G401.6 (cell line): ENCODE results near the gene TCF7.

ENCODE experiments used
- FAIRE-seq: peaks from 2 replicates; lab custom pipeline; 2012; peaks lifted over from hg19 to GRCh38; lab: Jason Lieb, UNC

Gene TCF7

DNA sequence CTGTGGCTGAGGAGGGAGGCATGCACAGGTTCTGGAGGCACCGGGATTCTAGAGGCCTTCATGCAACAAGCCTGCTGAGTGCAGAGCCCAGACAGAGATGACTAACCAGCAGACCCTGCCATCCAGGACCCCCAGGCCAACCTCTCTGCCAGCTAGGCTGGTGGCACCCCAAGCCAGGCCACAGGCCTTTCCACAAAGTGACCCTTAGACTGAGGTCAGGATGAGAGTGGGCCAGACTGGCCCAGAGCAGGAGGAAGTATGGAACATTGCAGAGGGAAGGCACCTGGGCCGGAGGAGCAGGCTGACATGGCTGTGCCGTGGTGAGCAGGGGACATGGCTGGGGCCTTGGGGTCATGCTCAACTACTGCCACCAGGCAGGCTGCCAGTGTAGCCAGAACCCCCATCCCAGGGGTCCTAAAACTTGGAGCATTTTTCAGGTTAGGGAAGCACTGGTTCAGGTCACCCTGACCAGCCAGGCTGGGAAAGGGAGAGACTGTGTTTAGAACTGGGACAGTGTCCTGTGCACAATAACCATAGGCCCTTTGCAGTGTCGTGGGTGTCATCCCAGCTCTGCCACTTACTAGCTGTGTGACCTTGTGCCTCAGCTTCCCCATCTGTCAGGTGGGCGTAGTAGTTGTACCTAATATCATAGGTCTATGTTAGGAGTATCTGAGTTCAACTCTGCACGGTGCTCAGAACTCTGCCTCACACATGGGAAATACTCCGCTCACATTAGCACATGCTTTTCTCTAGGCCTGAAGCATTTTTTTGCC lies 17.3 kb downstream of the TCF7 start:
- FAIRE-seq: no peak

DNA sequence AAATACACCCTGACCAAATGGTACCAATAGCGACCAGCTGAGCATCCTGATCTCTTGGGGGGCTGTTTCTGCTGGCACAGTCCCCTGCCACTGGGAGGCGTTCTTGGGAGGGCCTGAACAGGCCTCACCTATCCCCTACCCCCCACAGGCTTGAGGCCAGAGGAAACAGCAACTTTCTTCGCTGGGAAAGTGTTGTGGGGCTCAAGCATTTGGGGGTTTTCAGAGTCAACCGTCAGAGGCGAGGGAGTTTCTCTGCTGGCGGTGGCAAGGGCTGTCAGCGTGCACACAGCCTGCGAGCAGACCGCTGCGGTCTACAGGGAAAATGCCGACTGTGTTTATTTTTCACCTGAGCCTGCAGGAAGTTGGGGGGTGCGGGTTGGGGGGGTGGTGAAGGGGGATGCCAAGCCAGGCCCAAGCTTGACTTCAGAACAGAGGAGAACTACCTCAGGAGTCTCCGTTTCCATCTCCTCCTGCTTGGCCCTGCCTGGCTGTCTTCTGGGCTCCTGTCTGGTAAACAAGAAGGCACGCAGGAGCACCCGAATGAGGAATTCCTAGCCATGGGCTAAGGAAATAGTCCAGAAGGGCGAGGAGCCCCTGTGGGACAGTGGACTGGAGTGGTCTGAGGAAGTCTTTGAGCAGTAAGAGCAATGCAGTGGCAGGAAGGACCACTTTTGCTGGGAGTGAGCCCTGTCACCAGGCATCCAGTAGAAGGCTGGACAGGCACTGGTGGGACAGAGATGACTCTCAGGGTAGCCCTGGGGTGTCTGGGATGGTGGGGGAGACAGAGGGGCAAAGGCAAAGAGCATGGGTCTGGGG lies 18.1 kb downstream of the TCF7 start:
- FAIRE-seq: no peak

DNA sequence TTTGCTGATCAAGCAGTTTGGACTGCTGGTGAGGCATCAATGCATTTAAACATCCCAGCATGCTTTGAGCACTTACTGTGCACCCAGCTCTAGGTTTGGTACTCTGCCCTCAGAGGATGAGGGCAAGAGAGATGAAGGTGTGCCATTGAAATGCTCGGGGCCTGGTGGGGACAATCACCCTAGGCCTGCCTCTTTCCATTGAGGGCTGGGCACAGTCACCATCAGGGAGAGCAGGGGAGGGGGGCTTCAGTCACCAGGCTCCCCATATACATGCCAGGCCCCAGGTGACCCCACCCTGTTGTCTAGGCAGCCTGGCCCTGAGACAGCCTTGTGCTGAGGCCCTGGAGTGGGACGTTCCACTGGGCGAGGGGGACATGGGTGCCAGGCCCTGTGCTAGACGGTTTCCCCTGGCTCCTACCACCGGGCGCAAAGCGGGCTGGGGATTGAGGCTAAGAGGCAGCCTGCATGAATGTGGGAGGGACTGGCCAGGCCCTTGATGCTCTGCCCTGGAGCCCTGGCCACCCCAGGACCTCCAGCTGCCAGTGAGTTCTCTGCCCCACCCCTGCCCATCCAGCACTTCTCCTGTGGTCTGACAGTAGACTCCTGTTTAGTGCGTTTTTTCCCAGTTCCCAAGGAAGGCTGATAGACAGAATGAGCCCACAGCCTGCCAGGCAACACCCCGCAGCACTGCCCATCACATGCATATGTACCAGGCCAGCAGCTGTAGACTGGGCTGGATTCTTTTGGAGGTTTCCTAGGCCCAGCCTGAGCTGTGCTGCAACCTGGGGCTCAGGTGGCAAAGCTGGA lies 18.9 kb downstream of the TCF7 start:
- FAIRE-seq: no peak

DNA sequence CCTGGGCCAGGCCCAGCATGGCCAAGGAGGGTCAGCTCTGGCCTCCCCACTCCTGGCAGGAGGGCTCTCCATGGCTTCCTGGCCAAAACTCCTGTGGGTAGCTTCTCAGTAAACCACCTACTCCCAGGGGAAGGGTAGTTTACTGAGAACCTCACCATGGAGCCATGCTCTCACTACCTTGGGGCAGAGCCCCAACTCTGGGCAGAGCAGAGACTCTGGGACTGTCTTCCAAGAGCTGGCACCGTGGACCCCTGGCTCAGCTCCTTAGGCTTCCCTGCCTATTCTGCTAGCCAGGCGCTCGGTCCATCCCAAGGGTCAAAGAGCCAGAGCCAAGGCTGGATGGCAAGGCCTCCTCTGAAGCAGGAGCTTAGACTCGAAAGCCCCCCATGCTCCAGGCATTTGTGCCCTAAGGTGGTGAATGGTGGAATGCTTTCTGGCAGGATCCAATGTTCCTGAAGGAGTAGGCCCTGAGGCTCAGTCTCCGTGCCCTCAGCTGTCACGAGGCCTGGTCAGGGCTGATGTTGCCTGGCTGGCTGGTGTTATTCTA lies 19.6 kb downstream of the TCF7 start:
- no peak for FAIRE-seq

DNA sequence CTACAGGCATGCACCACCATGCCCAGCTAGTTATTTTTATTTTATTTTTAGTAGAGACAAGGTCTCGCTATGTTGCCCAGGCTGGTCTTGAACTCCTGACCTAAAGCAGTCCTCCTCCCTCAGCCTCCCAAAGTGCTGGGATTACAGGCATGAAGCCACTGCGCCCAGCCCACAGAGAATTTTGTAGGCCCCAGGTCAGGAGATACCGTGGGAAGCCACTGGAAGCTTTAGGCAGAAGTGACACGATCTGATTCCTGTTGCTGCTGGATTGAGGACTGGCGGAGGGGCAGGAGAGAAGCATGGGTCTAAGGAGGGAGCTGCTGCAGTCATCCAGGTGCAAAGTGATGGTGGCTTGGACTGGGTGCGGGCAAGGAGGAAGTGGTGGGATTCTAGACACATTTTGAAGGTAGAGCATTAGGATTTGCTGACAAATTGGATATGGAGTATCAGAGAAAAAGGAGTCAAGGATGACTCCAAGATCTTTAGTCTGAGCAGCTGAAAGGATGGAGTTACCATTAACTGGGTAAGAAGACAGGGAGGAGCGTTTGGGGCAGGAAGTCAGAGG lies 20.7 kb downstream of the TCF7 start:
- no peak for FAIRE-seq

DNA sequence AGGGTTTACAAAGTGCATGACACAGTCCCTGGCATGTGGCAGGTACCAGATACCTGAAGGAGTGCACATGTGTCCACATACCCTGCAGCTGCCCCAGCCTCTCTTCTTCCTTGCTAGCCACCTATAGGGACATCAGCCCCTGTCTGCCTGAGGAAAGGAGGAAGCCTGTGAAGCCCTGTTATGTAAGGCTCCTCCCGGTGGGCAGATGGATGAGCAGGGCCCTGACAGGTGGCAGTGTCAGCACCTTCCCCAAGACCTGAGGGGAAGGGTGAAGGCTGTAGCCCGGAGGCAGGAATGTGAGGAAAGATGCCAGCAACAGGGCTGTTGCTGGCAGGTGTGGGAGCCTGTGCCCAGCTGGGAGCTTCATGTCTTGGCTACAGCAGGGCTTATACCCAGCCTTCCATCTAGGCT lies 21.7 kb downstream of the TCF7 start:
- no peak for FAIRE-seq

DNA sequence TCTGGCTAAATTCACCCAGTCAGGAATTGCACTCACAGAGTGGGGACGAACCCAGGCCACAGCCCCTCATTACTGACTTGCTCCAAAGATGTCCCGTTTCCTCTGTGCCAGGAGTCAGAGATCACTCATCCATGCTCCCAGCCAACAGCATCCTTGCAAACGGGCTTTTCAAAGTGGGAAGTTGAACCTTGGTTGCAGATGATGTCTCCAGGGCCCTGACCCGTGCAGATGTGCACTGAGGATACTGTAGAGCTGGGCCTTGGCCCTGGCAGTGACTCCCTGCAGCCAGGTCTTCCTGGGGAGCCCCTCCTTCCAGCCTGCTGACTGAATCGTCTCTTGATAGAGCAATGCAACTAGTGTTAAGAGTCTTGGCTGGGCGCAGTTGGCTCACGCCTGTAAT lies 22.3 kb downstream of the TCF7 start:
- no peak for FAIRE-seq

DNA sequence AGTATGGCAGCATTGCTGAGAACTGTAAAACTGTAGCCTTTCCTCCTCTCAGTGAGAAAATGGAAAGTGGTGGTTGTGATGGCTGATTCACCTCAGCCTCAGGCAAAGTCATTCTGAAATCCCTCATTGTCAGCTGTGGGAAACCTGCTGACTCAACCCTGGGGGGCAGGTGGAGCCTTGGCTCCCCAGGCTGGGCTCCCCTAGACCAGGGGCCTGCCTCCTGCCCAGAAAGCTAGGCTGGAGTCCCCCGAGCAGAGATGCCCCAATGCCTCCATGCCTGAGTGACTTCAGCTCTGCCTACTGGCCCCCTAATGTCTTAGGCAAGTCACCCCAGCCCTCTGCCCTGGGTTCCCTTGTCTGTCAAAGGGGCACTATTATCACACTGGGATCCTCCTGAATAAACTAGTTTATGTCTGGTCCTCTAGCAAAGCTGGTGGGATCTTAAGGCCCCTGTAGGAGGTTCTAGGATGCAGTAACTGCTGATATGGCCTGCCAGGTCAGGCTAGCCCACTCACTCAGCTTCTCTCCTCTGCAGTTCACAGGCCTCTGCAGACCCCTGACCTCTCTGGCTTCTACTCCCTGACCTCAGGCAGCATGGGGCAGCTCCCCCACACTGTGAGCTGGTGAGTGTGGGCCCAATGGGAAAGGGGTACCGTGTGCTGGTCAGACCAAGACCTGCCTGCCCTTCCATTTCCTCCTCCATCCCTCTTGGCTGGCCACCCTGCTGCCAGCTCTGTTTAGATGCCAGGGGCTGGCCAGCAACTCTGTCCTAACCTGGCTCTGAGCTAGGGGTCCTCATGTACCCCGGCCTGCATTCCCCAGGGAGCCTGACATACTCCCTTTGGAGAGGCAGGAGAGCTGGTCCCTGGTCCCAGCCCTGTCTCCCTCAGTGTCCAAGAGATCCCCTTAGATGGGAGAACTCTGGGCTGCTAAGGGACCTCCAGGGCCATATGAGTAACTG lies 24.2 kb downstream of the TCF7 start:
- no peak for FAIRE-seq

DNA sequence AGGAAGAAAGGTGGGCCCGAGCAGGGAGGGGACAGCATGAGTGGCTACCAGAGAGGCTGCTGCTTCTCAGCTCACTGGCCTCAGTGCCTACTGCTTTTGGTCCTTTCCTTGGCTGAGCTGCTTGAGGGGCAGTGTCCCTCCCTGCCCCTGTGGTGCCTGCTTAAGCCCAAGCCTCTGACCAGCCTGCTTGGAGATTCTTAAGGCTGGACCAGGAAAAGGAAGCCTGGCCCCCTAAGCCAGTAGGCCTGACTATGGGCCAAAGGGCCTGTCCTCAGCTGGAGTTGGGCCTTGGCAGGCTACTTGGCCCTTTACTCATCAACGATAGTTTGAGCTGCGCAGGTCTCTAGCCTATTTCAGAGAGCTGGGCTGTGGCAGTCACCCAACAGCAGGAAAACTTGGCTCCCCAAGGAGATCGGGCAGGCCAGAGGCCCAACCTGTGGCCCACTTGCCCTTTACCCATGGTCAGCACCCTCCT lies 24.9 kb downstream of the TCF7 start:
- no peak for FAIRE-seq

DNA sequence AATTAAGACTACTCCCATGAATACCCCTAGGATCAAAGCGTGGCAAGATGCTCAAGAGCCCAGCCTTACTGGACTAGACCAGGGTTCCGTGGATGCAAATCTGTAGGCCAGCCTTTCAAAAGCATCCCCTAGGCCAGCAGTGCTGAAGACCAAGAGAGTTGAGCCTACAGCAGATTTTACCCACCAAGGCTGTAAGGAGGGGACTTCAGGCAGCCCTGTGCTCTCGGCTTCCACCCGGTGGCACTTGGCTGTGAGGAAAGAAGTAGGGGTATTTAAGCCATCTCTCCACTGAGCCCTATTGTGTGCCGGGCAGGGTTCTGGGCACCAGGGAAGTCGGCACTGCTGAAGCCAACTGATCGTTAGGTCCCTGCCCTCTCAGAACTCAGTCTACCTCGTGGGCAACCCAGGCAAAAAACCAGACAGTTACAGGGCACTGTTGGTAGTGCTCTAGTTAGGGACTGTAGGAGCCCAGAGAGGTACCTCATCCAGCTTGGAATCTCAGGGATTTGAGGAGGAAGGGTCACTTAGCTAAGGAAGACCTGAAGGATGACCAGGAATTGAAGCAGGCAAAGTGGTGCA lies 25.5 kb downstream of the TCF7 start:
- FAIRE-seq: no peak

DNA sequence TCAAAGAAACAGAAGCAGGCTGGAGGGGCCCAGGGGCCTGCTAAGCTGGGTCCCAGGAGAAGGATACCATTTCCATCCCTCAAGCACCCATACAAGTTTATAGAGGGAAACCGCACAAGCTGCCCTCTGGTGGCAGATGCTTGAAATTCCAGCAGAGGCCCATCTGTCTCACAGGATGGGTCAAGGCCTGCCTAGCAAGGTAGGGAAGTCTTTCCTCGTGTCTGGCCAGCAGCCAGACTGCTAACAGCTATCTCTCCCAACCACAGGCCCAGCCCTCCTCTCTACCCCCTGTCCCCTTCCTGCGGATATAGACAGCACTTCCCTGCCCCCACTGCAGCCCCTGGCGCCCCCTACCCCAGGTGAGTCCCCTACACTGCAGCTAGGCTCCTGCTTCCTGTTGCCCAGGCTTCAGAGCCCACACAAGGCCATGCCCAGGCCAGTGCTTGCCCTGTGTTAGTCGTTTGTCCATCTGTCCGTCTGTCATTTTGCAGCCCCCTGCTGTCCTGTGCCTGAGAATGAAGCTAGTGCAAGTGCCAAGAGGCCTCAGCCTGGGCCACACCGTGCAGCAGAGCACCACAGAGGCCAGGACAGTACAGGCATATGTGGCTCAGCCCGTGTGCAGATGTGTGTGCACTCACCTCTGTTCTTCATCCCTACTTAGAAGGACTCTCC lies 26.2 kb downstream of the TCF7 start:
- peak; percentile 23 for FAIRE-seq

DNA sequence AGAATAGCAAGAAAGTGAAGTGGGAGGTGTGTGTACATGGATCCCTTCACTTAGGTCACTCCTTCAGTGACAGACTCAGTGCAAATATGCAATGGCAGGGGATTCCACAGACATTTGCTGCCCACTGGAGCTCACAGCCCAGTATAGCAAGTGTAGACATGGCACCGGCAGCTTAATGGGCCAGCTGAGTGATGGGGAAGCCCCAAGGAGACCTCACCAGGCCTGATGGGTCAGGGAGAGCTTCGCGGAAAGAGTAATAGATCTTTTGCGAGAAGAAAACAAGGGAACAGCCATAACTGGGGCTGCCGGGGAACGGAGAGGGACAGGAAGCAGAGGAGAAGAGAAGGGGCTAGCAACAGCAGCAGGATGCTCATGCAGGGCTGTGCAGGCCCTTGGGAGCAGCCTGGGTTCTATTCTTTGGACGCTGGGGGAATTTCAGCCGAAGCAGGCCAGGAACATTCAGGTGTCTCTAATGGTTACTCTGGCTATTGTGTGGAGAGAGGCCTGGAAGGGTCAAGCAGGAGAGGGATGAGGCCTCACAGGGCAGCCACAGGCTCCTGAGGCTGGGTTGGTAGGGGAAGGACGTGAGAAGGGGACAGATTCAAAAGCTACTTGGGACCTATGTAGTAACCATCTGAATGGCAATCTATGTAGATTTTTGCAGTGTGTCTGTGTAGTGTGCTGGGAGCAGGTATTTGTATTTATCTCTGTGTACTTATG lies 27.0 kb downstream of the TCF7 start:
- no peak for FAIRE-seq

DNA sequence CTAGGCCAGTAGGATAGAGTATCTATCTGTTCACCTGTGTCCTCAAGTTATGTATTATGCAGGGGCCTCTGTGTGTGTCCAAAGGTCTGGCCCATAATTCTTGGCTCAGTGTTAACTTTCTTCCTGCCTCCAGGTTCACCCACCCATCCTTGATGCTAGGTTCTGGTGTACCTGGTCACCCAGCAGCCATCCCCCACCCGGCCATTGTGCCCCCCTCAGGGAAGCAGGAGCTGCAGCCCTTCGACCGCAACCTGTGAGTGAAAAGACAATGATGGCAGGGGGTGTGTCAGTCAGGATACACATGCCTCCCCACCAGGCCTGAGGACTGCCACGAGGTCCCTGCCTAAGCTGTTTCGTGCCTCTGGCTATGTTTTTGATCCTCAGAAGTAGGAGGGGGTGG lies 27.6 kb downstream of the TCF7 start:
- no peak for FAIRE-seq

DNA sequence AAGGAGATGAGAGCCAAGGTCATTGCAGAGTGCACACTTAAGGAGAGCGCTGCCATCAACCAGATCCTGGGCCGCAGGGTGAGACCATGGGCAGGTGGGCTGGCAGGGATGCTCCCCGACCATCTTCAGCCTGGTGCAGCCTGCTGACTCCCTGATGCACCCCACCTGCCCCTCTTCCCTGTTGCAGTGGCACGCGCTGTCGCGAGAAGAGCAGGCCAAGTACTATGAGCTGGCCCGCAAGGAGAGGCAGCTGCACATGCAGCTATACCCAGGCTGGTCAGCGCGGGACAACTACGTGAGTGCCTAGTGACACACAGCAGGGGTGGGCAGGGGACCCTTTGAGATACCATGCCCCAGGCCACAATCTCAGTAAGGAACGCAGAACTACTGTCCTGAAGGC lies 28.3 kb downstream of the TCF7 start:
- FAIRE-seq: no peak

DNA sequence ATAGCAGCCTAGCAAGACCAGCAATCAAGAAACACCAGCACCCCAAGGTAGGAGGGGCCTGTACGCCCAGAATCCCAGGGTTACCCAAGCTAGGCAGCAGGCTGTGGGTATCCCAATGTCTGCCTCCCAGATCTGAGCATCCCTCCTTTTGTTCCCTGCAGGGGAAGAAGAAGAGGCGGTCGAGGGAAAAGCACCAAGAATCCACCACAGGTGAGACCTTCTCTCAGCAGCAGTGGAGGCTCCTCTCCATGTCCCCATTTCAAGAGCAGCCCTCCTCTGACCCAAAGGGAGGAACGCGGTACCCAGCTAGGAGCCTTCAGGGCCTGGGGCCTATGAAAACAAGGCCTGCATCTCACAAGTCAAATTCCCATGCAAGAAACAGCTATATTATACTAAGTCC lies 28.9 kb downstream of the TCF7 start:
- FAIRE-seq: no peak

DNA sequence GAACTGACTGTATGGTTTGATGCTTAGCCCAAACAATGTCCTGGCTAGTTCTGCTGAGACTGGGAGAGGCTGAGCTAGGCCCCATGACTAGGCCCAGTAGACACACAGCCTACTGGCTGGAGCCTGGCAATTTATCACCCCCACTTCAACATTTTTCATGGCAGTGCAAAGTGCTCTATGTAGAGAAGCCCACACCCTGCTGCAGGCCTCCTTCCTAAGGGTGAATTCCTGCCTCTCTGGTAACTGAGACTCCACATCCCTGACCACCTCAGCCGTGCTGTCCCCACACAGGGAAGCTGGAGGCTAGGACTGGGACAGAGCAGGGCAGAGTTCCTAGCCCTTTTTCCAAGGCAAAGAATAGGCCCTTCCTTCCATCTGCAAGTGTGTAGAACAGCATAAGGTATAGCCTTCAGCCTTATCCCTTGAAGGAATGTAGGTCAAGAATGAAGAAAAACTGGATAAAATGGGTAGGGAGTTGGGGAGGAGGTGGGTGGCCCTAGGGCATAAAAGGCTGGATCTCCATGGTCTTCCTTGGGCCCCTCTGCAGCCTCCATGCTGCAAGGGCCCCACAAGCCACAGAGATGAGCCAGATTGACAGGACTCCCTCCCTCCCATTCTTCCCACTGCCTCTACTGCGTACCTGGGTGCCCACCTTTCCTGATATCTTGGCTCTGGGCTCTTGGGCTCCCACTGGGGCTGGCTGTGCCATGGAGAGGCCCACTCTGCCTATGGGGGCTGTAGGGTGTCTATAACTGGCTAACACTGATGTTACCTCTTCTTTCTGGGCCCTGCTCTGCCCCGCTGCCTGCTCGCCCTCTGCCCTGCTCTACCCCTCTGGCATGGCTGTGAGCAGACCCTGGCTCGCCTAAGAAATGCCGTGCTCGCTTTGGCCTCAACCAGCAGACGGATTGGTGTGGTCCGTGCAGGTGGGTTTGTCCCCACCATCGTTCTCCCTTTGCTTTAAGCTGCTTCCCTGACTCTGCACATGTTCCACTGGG lies 29.8 kb downstream of the TCF7 start:
- FAIRE-seq: no peak

DNA sequence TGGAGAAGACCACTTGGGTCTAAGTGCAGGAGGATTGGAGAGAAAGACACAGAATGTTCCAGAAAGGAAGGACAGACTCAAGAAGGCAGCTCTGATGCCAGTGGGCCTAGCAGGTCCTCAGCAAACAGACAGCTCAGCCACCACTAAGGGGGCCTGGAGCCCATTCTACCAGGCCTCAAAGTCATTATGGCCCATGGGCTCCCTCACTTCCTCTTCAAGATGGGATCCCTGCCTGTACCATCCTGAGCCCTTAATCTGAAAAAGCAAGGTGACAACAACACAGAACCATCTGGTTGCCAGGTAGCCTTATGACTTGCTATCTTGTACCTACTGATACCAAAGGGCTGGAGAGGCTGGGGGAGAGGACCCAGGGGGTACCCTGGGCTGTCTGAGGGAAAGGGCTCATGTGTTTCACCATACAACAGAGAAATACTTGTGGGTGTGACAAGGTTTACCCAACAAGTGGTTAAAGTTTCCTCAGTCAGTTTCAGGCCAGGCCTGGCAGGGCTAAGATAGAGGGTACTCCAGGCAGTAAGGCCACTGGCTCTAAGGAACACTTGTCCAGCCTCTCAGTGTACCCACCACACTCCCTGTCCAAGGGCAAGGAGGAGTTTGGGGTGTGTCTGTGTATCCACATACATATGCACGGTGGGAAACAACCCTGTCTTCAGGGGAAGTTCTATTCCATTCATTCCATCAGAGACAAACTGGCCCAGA lies 30.7 kb downstream of the TCF7 start:
- no peak for FAIRE-seq
